ENCODE results near the gene FASTKD2.

The FASTKD2 gene

GRCh38 chr2:206837775-206838174, 72.4 kb downstream of the FASTKD2 start:
- H3K4me3 ChIP-seq (ENCODE audit: low read depth, low read length): no peak overlapping the region

GRCh38 chr2:206838690-206839089, 73.3 kb downstream of the FASTKD2 start:
- no peak overlapping the region for H3K4me3 ChIP-seq (ENCODE audit: low read depth, low read length)
- TF ChIP-seq CTCF (IDR thresholded peaks at IDR 0.05; ENCODE audit: low read depth, low read length): no peak

More at GRCh38 chr2:206837775-206838174, 72.4 kb downstream of the FASTKD2 start:
- TF ChIP-seq CTCF (IDR thresholded peaks at IDR 0.05; ENCODE audit: low read depth, low read length): no peak

GRCh38 chr2:206840999-206841398, 75.6 kb downstream of the FASTKD2 start:
- TF ChIP-seq CTCF (IDR thresholded peaks at IDR 0.05; ENCODE audit: low read depth, low read length): no peak
- no peak overlapping the region for H3K4me3 ChIP-seq (ENCODE audit: low read depth, low read length)
